Amygdala (tissue), 56 donors: ENCODE measurements around the gene CYS1.
A peak's percentile ranks its signal among the peaks of the same experiment; 100 is the strongest.
"Not testable (repeated sequence)": the region's sequence is repeated elsewhere in the genome, so short reads cannot be mapped to it uniquely, and the experiment has no call there.

Source experiments
- DNase-seq, 56 donors: peaks; one replicate each; lab custom pipeline; 2025; lab: John Stamatoyannopoulos, UW

CYS1 gene

GRCh38 chr2:10034333-10035052 lies 45.7 kb downstream of the CYS1 start:
- no peak for DNase-seq

GRCh38 chr2:10033251-10034006 lies 46.8 kb downstream of the CYS1 start:
- no peak for DNase-seq

- no peak for DNase-seq
Observed at GRCh38 chr2:10032746-10033105, 47.5 kb downstream of the CYS1 start.

GRCh38 chr2:10031886-10032745 lies 48.1 kb downstream of the CYS1 start:
- DNase-seq, result no peak

- DNase-seq, result not testable (repeated sequence)
Observed at GRCh38 chr2:10030798-10031197, 49.4 kb downstream of the CYS1 start.

- DNase-seq, result peak in 5 of 56 donors; percentile 14 to 58 (median 25)
Observed at GRCh38 chr2:10030311-10030736, 49.9 kb downstream of the CYS1 start.

GRCh38 chr2:10029875-10030223 lies 50.4 kb downstream of the CYS1 start:
- DNase-seq, result no peak

- DNase-seq, result peak in 3 of 56 donors; percentile 20 to 35 (median 24)
Observed at GRCh38 chr2:10028988-10029874, 51.0 kb downstream of the CYS1 start.

GRCh38 chr2:10028407-10028987 lies 51.7 kb downstream of the CYS1 start:
- no peak for DNase-seq

- DNase-seq, result no peak
Observed at GRCh38 chr2:10027660-10028330, 52.4 kb downstream of the CYS1 start.

- DNase-seq, result no peak
Observed at GRCh38 chr2:10026940-10027569, 53.2 kb downstream of the CYS1 start.

- no peak for DNase-seq
Observed at GRCh38 chr2:10022966-10023662, 57.1 kb downstream of the CYS1 start.

GRCh38 chr2:10022445-10022844 lies 57.8 kb downstream of the CYS1 start:
- DNase-seq, result no peak

- no peak for DNase-seq
Observed at GRCh38 chr2:10022041-10022421, 58.2 kb downstream of the CYS1 start.

- no peak for DNase-seq
Observed at GRCh38 chr2:10019602-10020400, 60.4 kb downstream of the CYS1 start.

GRCh38 chr2:10019174-10019573 lies 61.0 kb downstream of the CYS1 start:
- no peak for DNase-seq

GRCh38 chr2:10017313-10017941 lies 62.8 kb downstream of the CYS1 start:
- no peak for DNase-seq
